Right atrium auricular region (tissue), 2 donors: ENCODE measurements around the gene SH3BGRL2. TPM values are rescaled to one million over a fixed set of nuclear protein-coding genes. Genes with fewer than 3 reads are reported as not detected.

Experiments used
- DNase-seq: peaks from one replicate; pipeline ENCODE4 v3.0.0-alpha.2; 2019; ENCODE audit warnings: low spot score
- H3K27ac ChIP-seq, 2 donors: fragments of 200-600 bp; sonication (generic); 1 replicate in 1 of 2; 2 replicates in 1 of 2; pipeline ENCODE4 v1.5.1; 2016 to 2019
- H3K27me3 ChIP-seq, 2 donors: fragments of 200-600 bp; sonication (generic); one replicate each; pipeline versions ENCODE4 v1.5.1 to v1.6.0; 2017 to 2019
- H3K36me3 ChIP-seq: fragments of 200-600 bp; sonication (generic); one replicate; pipeline ENCODE4 v1.5.1; 2016
- H3K4me1 ChIP-seq, 2 donors: fragments of 200-600 bp; sonication (generic); one replicate each; pipeline versions ENCODE4 v1.5.1 to v1.6.0; 2017 to 2019
- H3K4me3 ChIP-seq, 2 donors: fragments of 200-600 bp; sonication (generic); 1 replicate in 1 of 2; 2 replicates in 1 of 2; pipeline ENCODE4 v1.5.1; 2017 to 2019; ENCODE audit warnings: mild to moderate bottlenecking in 1 of 2, moderate library complexity in 1 of 2
- H3K9me3 ChIP-seq, 2 donors: fragments of 200-600 bp; sonication (generic); one replicate each; pipeline ENCODE4 v1.5.1; 2019
- total RNA-seq, 2 donors: library from RNA; depleted of rRNA; stranded (reverse); fragments of >200 nt; gene quantifications; one replicate each; pipeline ENCODE4 v1.1.0, GENCODE V29; 2016
- TF ChIP-seq, protein P1 (sequence below), 2 donors: fragments of 200-600 bp; sonication (generic); IDR thresholded peaks; one replicate each; pipeline ENCODE4 v1.5.1; 2019; ENCODE audit warnings: antibody characterized with exemption in 2 of 2

The SH3BGRL2 gene
- total RNA-seq, 2 donors from 2014 or later: 9.6 to 15.5 TPM

DNA sequence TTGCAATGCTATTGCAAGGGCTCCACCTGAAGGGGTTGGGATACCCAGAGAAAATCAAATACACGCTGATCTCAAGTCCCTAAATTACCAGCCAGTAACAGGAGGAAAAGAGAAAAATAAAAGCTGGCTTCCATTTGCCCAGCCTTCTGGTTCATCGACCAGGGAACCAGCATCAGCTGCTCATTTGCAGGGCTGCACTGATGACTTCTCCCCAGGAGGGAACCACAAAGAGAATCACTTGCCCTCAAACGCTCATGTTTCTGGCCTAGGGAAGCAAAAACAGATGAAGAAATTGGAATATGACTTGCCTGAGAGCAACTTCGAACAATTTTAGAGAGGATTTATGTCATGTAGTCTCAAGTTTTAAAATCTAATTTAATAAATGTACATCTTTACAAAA is 119.7 kb downstream of the SH3BGRL2 start:
- no peaks in the 10 kb centered on the region for H3K4me1 ChIP-seq
- no peaks in the 10 kb centered on the region for H3K27me3 ChIP-seq
- H3K4me3 ChIP-seq: no peak overlapping the region
- DNase-seq: no peak
- no peaks in the 10 kb centered on the region for H3K9me3 ChIP-seq
- H3K27ac ChIP-seq: no peak overlapping the region
- H3K36me3 ChIP-seq: no peaks in the 10 kb centered on the region
- TF ChIP-seq, protein P1, sequence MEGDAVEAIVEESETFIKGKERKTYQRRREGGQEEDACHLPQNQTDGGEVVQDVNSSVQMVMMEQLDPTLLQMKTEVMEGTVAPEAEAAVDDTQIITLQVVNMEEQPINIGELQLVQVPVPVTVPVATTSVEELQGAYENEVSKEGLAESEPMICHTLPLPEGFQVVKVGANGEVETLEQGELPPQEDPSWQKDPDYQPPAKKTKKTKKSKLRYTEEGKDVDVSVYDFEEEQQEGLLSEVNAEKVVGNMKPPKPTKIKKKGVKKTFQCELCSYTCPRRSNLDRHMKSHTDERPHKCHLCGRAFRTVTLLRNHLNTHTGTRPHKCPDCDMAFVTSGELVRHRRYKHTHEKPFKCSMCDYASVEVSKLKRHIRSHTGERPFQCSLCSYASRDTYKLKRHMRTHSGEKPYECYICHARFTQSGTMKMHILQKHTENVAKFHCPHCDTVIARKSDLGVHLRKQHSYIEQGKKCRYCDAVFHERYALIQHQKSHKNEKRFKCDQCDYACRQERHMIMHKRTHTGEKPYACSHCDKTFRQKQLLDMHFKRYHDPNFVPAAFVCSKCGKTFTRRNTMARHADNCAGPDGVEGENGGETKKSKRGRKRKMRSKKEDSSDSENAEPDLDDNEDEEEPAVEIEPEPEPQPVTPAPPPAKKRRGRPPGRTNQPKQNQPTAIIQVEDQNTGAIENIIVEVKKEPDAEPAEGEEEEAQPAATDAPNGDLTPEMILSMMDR (IDR thresholded peaks at IDR 0.05): no peak

Other genes with a start within 250 kb of the SH3BGRL2 start
- gene LCA5, start 93.9 kb upstream of the SH3BGRL2 start, total RNA-seq: 1 to 10 TPM; 2.6 to 2.7 TPM